ENCODE data around the gene STAT5B. TPM values are rescaled to one million over a fixed set of nuclear protein-coding genes. Genes with fewer than 3 reads are reported as not detected.

STAT5B gene
- total and polyA plus RNA-seq, 10 donors = 26.4 to 171 (median 101) TPM

DNA sequence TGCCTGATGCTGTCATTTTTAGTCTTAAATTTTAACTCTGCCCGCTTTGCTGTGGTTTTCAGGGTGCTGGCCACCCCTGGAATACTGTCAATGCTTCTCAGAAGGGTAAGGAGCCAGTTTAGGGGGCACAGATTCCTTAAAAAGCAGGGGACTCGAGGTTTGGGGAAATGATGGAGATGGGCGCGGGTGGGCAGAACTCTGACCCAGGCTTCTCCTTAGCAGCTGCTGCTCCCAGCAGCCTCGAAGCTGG is 35.8 kb upstream of the STAT5B start:
- TF ChIP-seq POLR2A (IDR thresholded peaks at IDR 0.05) (no peak), POLR2AphosphoS5 (IDR thresholded peaks at IDR 0.05) (no peak)
- TF ChIP-seq, protein P1, sequence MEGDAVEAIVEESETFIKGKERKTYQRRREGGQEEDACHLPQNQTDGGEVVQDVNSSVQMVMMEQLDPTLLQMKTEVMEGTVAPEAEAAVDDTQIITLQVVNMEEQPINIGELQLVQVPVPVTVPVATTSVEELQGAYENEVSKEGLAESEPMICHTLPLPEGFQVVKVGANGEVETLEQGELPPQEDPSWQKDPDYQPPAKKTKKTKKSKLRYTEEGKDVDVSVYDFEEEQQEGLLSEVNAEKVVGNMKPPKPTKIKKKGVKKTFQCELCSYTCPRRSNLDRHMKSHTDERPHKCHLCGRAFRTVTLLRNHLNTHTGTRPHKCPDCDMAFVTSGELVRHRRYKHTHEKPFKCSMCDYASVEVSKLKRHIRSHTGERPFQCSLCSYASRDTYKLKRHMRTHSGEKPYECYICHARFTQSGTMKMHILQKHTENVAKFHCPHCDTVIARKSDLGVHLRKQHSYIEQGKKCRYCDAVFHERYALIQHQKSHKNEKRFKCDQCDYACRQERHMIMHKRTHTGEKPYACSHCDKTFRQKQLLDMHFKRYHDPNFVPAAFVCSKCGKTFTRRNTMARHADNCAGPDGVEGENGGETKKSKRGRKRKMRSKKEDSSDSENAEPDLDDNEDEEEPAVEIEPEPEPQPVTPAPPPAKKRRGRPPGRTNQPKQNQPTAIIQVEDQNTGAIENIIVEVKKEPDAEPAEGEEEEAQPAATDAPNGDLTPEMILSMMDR (IDR thresholded peaks at IDR 0.05 in 8 of 11, conservative IDR thresholded peaks at IDR 0.05 in 3 of 11) = no peak
- no peaks in the 10 kb centered on the region for H3K9me3 ChIP-seq
- peak overlapping the region in 4 of 8 donors; percentile 24 to 62 (median 37) for H3K4me3 ChIP-seq
- H3K27me3 ChIP-seq (replicated peaks in 1 of 7) = no peaks in the 10 kb centered on the region
- peaks cover 52 to 70% (median 57%) of the 10 kb centered on the region in 6 donors for H3K4me1 ChIP-seq
- H3K36me3 ChIP-seq = peaks cover 0 to 99% (median 63%) of the 10 kb centered on the region in 6 donors
- WGBS, 5 donors = 10 to 14% (median 11%) methylated on average over 4 to 5 of the region's 5 CpGs
- intact Hi-C loops (cut with DNase I; ENCODE audit: low total_unique reads) = no loop called here
- peak overlapping the region; percentile 6 to 83 (median 67) for H3K27ac ChIP-seq
- no peak for DNase-seq

DNA sequence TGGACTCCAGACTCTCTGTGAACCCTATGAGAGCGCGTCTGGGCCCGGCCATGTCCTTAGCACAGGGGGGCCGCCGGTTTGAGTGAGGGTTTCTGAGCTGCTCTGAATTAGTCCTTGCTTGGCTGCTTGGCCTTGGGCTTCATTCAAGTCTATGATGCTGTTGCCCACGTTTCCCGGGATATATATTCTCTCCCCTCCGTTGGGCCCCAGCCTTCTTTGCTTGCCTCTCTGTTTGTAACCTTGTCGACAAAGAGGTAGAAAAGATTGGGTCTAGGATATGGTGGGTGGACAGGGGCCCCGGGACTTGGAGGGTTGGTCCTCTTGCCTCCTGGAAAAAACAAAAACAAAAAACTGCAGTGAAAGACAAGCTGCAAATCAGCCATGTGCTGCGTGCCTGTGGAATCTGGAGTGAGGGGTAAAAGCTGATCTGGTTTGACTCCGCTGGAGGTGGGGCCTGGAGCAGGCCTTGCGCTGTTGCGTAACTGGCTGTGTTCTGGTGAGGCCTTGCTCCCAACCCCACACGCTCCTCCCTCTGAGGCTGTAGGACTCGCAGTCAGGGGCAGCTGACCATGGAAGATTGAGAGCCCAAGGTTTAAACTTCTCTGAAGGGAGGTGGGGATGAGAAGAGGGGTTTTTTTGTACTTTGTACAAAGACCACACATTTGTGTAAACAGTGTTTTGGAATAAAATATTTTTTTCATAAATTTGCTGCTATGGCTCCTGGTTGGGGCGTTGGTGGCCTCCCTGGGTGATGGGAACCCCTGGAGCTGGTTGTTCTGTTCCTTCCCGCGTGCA is 35.2 kb upstream of the STAT5B start:
- Histone ChIP-seq H3K27ac (peak overlapping the region; percentile 6 to 83 (median 67)), H3K4me3 (peak overlapping the region in 1 of 8 donors; percentile 62), H3K9me3 (no peaks in the 10 kb centered on the region), H3K27me3 (replicated peaks in 1 of 7) (no peaks in the 10 kb centered on the region), H3K36me3 (peaks cover 0 to 99% (median 63%) of the 10 kb centered on the region in 6 donors), H3K4me1 (peaks cover 50 to 64% (median 55%) of the 10 kb centered on the region in 6 donors)
- intact Hi-C loops (cut with DNase I; ENCODE audit: low total_unique reads) = no loop called here
- TF ChIP-seq POLR2AphosphoS5 (IDR thresholded peaks at IDR 0.05) = peak; percentile 67 to 75 (median 73)
- no peak for TF ChIP-seq POLR2A (IDR thresholded peaks at IDR 0.05)
- TF ChIP-seq, protein P1 (IDR thresholded peaks at IDR 0.05 in 8 of 11, conservative IDR thresholded peaks at IDR 0.05 in 3 of 11) = no peak
- peak; percentile 88 for DNase-seq
- WGBS, 5 donors = 54 to 66% (median 58%) methylated on average over 19 of the region's 19 CpGs

DNA sequence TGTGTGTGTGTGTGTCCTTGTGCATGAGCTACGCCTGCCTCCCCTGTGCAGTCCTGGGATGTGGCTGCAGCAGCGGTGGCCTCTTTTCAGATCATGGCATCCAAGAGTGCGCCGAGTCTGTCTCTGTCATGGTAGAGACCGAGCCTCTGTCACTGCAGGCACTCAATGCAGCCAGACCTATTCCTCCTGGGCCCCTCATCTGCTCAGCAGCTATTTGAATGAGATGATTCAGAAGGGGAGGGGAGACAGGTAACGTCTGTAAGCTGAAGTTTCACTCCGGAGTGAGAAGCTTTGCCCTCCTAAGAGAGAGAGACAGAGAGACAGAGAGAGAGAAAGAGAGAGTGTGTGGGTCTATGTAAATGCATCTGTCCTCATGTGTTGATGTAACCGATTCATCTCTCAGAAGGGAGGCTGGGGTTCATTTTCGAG is 34.6 kb upstream of the STAT5B start:
- 68 to 75% (median 70%) methylated on average over 8 to 9 of the region's 9 CpGs for WGBS, 5 donors
- DNase-seq = no peak
- Histone ChIP-seq H3K27me3 (replicated peaks in 1 of 7) (no peaks in the 10 kb centered on the region), H3K36me3 (peaks cover 0 to 99% (median 62%) of the 10 kb centered on the region in 6 donors), H3K9me3 (no peaks in the 10 kb centered on the region), H3K27ac (peak overlapping the region in 6 of 8 donors; percentile 44 to 83 (median 74)), H3K4me1 (peaks cover 44 to 58% (median 49%) of the 10 kb centered on the region in 6 donors), H3K4me3 (no peak overlapping the region)
- TF ChIP-seq POLR2AphosphoS5 (IDR thresholded peaks at IDR 0.05) = peak in 2 of 3 donors; percentile 27 to 39
- TF ChIP-seq, protein P1 (IDR thresholded peaks at IDR 0.05 in 8 of 11, conservative IDR thresholded peaks at IDR 0.05 in 3 of 11) = no peak
- intact Hi-C loops (cut with DNase I; ENCODE audit: low total_unique reads) = no loop called here

- 81 to 88% (median 84%) methylated on average over 19 of the region's 19 CpGs for WGBS, 5 donors
- TF ChIP-seq POLR2AphosphoS5 (IDR thresholded peaks at IDR 0.05) (peak in 2 of 3 donors; percentile 14 to 46), POLR2A (IDR thresholded peaks at IDR 0.05) (no peak)
- no peak overlapping the region for H3K4me3 ChIP-seq
- H3K9me3 ChIP-seq = no peaks in the 10 kb centered on the region
- peak overlapping the region in 3 of 8 donors; percentile 69 to 83 (median 83) for H3K27ac ChIP-seq
- H3K4me1 ChIP-seq = peaks cover 37 to 52% (median 43%) of the 10 kb centered on the region in 6 donors
- H3K27me3 ChIP-seq (replicated peaks in 1 of 7) = no peaks in the 10 kb centered on the region
- intact Hi-C loops (cut with DNase I; ENCODE audit: low total_unique reads) = no loop called here
- no peak for DNase-seq
- H3K36me3 ChIP-seq = peaks cover 0 to 99% (median 63%) of the 10 kb centered on the region in 6 donors
Measured at GRCh38 chr17:42309986-42310786, 34.0 kb upstream of the STAT5B start.
